ENCODE data around the gene PHLPP1. TPM values are rescaled to one million over a fixed set of nuclear protein-coding genes. Genes with fewer than 3 reads are reported as not detected.

PHLPP1 gene
- total and polyA plus RNA-seq, 2 of the 4 experiments (the other 2 are of a cell fraction) = 3.3 to 3.6 TPM

DNA sequence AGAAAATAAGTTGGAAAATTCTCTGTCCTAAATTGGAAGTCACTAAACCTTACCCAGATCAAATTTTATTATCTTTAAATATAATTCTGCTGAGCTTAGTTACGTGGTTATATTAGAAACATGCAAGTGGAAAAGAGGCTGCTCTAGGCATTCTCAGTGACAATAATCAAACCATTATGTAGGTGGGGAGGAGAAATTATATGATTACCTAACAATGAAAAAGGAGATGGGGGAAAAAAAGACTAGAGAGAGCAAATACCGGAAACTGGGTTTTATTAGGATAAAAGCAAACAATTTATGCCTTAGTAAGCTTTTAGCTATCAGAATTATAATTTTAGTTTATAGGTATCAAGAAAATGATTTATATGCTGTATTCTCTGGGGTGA, 53.2 kb downstream of the PHLPP1 start:
- no peak for ATAC-seq (ENCODE audit: low read depth)
- no peak overlapping the region for H2BK120ac ChIP-seq (ENCODE audit: low read depth, low read length)
- no peaks in the 10 kb centered on the region for H3K9me1 ChIP-seq (ENCODE audit: insufficient read depth, low read length)
- H3K4me3 ChIP-seq (ENCODE audit: insufficient read depth, low read depth, low read length) = no peak overlapping the region
- no peak overlapping the region for H2AK5ac ChIP-seq (ENCODE audit: low read depth, low read length)
- H4K20me1 ChIP-seq (ENCODE audit: insufficient read depth, low read length) = no peaks in the 10 kb centered on the region
- no peaks in the 10 kb centered on the region; the same call in 1 of the 2 replicates for H3K4me1 ChIP-seq (ENCODE audit: control insufficient read depth, insufficient read depth, low read length)
- TF ChIP-seq MAZ (IDR thresholded peaks at IDR 0.05; ENCODE audit: borderline replicate concordance, low read depth, low read length) (no peak), RAD21 (IDR thresholded peaks at IDR 0.05; ENCODE audit: low read length) (no peak), CEBPB (IDR thresholded peaks at IDR 0.05; ENCODE audit: low read depth, low read length) (no peak), BHLHE40 (IDR thresholded peaks at IDR 0.05; ENCODE audit: low read depth, low read length) (no peak), MXI1 (IDR thresholded peaks at IDR 0.05; ENCODE audit: borderline replicate concordance, low read depth, low read length) (no peak), FOS (IDR thresholded peaks at IDR 0.05; ENCODE audit: low read depth, low read length) (no peak), NFE2L2 (IDR thresholded peaks at IDR 0.05; ENCODE audit: low read depth, low read length) (no peak), RCOR1 (IDR thresholded peaks at IDR 0.05; ENCODE audit: insufficient replicate concordance, low read length) (no peak), SMC3 (IDR thresholded peaks at IDR 0.05; ENCODE audit: low read depth, low read length) (no peak), MAFK (IDR thresholded peaks at IDR 0.05; ENCODE audit: low read depth, low read length) (no peak), CHD1 (IDR thresholded peaks at IDR 0.05; ENCODE audit: low read depth, low read length) (no peak), RFX5 (IDR thresholded peaks at IDR 0.05; ENCODE audit: low read depth, low read length) (no peak), POLR2A (IDR thresholded peaks at IDR 0.05; ENCODE audit: low read depth, low read length) (no peak)
- TF ChIP-seq, protein P1, sequence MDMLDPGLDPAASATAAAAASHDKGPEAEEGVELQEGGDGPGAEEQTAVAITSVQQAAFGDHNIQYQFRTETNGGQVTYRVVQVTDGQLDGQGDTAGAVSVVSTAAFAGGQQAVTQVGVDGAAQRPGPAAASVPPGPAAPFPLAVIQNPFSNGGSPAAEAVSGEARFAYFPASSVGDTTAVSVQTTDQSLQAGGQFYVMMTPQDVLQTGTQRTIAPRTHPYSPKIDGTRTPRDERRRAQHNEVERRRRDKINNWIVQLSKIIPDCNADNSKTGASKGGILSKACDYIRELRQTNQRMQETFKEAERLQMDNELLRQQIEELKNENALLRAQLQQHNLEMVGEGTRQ (IDR thresholded peaks at IDR 0.05; ENCODE audit: low read depth, low read length) = no peak
- TF ChIP-seq, protein P2, sequence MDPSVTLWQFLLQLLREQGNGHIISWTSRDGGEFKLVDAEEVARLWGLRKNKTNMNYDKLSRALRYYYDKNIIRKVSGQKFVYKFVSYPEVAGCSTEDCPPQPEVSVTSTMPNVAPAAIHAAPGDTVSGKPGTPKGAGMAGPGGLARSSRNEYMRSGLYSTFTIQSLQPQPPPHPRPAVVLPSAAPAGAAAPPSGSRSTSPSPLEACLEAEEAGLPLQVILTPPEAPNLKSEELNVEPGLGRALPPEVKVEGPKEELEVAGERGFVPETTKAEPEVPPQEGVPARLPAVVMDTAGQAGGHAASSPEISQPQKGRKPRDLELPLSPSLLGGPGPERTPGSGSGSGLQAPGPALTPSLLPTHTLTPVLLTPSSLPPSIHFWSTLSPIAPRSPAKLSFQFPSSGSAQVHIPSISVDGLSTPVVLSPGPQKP (IDR thresholded peaks at IDR 0.05; ENCODE audit: borderline replicate concordance, low read depth, low read length) = no peak
- TF ChIP-seq, protein P3, sequence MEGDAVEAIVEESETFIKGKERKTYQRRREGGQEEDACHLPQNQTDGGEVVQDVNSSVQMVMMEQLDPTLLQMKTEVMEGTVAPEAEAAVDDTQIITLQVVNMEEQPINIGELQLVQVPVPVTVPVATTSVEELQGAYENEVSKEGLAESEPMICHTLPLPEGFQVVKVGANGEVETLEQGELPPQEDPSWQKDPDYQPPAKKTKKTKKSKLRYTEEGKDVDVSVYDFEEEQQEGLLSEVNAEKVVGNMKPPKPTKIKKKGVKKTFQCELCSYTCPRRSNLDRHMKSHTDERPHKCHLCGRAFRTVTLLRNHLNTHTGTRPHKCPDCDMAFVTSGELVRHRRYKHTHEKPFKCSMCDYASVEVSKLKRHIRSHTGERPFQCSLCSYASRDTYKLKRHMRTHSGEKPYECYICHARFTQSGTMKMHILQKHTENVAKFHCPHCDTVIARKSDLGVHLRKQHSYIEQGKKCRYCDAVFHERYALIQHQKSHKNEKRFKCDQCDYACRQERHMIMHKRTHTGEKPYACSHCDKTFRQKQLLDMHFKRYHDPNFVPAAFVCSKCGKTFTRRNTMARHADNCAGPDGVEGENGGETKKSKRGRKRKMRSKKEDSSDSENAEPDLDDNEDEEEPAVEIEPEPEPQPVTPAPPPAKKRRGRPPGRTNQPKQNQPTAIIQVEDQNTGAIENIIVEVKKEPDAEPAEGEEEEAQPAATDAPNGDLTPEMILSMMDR (conservative IDR thresholded peaks at IDR 0.05; ENCODE audit: low read depth, low read length) = no peak
- WGBS, 2 experiments (ENCODE audit: extremely low coverage in 2 of 2, insufficient read length in 1 of 2) = no CpG with 5 or more reads among the region's 2 CpGs
- intact Hi-C loops (cut with micrococcal nuclease) = no loop called here
- H3K23ac ChIP-seq (ENCODE audit: low read depth, low read length) = no peak overlapping the region
- H2BK15ac ChIP-seq (ENCODE audit: low read depth, low read length) = no peak overlapping the region
- H3K27ac ChIP-seq (ENCODE audit: insufficient read depth, low read length) = no peak overlapping the region
- no peak overlapping the region; a peak in 1 of 4 replicates for H4K8ac ChIP-seq (ENCODE audit: low read depth in 2 of 2, low read length in 2 of 2)
- ChIA-PET POLR2A (ENCODE audit: unreplicated experiment) (no interaction called here), CTCF (interaction anchor here (0.7 to 0.8 kb wide), 2 partner anchors 21 to 109 kb away, joined by 3 to 5 read pairs; no protein-coding TSS in a partner anchor)
- dilution Hi-C loops (cut with HindIII; ENCODE audit: low sequenced_read_pairs, unreplicated experiment) = no loop called here
- H3K9me3 ChIP-seq (ENCODE audit: control insufficient read depth, insufficient read depth, low read length) = no peaks in the 10 kb centered on the region
- H4K91ac ChIP-seq (ENCODE audit: insufficient read depth, low read depth, low read length) = no peak overlapping the region
- no peak overlapping the region for H2BK20ac ChIP-seq (ENCODE audit: low read depth, low read length)
- H3K4me2 ChIP-seq (ENCODE audit: low read depth, low read length) = no peak overlapping the region
- no peak overlapping the region for H2BK5ac ChIP-seq (ENCODE audit: low read depth, low read length, poor library complexity, severe bottlenecking)
- H3K36me3 ChIP-seq (ENCODE audit: control insufficient read depth, insufficient read depth, low read length) = no peaks in the 10 kb centered on the region
- in situ Hi-C loops (cut with MboI; ENCODE audit: low sequenced_read_pairs) = no loop called here
- H3K56ac ChIP-seq (ENCODE audit: extremely low read depth, insufficient read depth, low read length) = no peak overlapping the region
- H2AFZ ChIP-seq (replicated peaks; ENCODE audit: low read length, poor library complexity) = no peak overlapping the region
- no peak overlapping the region for H3K14ac ChIP-seq (replicated peaks; ENCODE audit: low read depth, low read length)
- no peak for DNase-seq
- BruUV-seq (replicated peaks) = no TSS peak
- H3K4ac ChIP-seq (ENCODE audit: low read depth, low read length) = no peak overlapping the region
- H2AK9ac ChIP-seq (replicated peaks; ENCODE audit: low read depth, low read length, poor library complexity) = no peak overlapping the region
- H3K9ac ChIP-seq (ENCODE audit: low read depth, low read length) = no peak overlapping the region
- peaks cover 8 to 11% of the 10 kb centered on the region in 2 experiments for H3K79me1 ChIP-seq (ENCODE audit: low read depth in 1 of 2, low read length in 2 of 2)
- no peaks in the 10 kb centered on the region for H3K27me3 ChIP-seq (ENCODE audit: control insufficient read depth, insufficient read depth, low read length)
- H4K5ac ChIP-seq (ENCODE audit: low read depth, low read length) = no peak overlapping the region
- no peak overlapping the region for H3K18ac ChIP-seq (ENCODE audit: low read depth, low read length)

Measured in IMR-90 (cell line).